Neural progenitor cell (in vitro differentiated cells): ENCODE measurements around the gene TSPAN4.

ENCODE experiments used
- CTCF ChIP-seq: fragments of 200-600 bp; sonication (generic); IDR thresholded peaks from 2 replicates; pipeline ENCODE4 v1.5.1; 2017; ENCODE audit warnings: antibody characterized with exemption, mild to moderate bottlenecking
- EZH2 ChIP-seq: fragments of 200-600 bp; sonication (generic); IDR thresholded peaks from 2 replicates; pipeline ENCODE4 v1.6.1; 2017; ENCODE audit warnings: antibody characterized with exemption, mild to moderate bottlenecking, moderate library complexity

GRCh38 chr11:854601-855329, 12.1 kb downstream of the TSPAN4 start:
- TF ChIP-seq CTCF (no peak), EZH2 (no peak)
